Measurements from ENCODE around the gene CAMK1D.

The CAMK1D gene

DNA sequence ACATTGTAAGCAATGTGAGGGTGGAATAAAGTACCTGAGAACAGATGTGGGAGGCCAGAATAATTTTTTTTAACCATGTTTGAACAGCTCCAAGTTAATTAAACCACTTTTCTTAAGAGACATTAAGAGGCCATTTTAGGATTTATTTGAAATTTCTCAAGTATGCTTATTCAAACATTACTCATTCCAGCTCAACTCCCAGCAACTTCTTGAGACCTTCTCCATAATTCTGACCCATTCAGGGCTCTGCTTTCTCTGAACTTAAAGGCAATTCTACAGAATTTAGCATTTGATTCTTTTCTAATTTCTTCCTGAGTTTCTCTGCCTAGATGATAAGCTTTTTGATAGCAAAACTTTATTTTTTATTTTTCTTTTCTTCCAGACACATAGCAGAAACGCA, 314.5 kb downstream of the CAMK1D start:
- DNase-seq = no peak

DNA sequence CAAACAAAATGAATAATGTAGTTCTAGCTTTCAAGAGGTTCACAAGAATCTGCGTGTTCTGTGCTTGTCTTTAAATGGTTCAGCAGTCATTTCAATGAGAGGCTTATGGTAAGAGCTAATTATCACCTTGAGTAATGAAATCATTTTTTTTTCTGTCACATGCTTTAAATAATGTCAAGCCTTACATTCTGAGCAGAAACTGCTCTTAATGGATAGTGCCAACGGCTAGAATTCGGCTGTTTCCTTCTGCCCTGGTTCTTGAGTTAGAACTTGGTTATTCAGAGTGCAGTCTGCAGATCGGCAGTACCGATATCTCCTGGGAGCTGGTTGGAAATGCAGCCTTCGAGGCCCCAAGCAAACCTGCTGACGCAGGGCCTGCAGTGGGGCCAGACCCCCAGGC, 316.2 kb downstream of the CAMK1D start:
- DNase-seq = no peak

DNA sequence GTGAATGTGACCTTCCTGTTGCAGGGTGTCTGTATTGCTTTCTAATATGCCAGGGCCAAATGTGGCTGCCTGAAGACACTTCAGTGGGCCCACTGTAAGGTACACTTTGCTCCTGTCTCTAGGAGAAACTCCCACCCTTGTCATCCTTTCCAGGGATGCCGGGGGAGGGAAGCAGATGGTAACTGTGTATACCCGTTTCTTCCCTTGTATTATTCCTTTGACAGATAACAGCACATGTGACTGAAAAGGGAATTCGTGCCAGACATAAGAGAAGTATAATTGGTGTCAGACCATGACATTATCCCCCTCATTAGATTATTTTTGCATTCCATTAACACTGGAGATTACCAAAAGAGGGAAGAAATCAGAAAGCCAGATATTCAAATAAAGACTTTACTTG, 317.7 kb downstream of the CAMK1D start:
- no peak for DNase-seq

DNA sequence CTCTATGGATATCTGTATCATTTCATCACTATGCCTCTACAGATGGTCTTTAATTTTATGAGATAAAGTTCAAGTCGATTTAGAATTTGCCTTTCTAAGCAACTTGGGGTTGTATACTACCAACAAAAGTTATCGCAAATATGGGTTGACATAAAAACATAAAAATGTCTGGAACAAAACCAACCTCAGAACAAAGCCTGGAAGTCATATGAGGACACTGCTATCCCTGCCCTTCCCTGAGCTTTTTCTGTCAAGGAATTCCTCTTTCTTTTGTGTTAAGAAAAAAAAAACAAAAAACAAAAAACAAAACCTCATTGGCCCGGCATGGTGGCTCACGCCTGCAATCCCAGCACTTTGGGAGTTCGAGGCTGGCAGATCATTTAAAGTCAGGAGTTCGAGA, 319.3 kb downstream of the CAMK1D start:
- no peak for DNase-seq

DNA sequence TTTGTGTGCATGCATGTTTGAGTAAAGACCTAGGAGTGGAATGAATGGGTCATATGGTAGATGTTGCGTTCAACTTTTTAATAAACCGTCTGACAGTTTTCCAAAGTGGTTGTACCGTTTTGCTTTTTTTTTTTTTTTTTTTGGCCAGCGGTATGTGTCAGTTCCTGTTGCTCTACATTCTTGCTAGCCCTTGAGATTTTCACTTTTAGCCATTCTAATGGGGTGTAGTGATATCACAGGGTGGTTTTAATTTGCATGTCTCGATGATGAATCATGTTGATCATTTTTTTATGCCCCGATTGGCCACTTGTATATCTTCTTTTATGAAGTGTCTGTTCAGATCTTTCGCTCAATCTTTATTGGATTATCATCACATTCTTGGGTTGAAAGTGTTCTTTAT, 320.7 kb downstream of the CAMK1D start:
- DNase-seq = no peak

DNA sequence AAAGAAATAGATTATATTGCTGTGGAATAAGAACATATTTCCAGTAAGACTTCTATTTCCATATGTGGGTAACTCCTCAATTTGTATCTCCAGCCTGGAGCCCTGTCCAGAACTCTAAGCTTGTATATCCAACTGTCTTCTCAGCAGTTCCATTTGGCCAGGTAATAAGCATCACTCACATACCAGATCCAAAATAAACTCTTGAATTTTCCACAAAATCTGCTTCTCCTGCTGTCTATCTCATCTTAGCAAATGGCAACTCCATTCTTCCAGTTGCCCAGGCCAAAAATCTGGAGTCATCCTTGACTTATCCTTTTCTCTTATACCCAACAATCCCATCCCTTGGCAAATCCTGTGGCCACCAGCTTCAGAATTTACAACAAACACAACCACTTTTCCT, 325.8 kb downstream of the CAMK1D start:
- no peak for DNase-seq

DNA sequence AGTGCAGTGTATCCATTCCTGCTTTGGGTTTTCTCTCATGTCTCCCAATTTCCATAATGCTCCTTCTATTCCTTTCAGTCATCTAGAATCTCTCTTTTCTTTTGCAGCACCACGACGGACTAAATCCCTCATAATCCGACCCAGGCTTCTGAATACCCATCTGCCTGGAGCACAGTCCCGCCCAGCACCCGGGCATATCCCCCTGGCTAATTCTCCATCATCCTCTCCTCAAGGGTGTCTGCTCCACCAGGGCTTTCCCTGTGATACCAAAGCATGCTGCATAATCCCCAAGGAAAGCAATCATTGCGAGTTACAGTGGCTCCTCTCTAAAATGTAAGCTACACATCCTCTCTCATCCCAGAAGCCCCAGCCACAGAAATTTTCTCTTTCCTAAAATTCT, 330.3 kb downstream of the CAMK1D start:
- DNase-seq = no peak

DNA sequence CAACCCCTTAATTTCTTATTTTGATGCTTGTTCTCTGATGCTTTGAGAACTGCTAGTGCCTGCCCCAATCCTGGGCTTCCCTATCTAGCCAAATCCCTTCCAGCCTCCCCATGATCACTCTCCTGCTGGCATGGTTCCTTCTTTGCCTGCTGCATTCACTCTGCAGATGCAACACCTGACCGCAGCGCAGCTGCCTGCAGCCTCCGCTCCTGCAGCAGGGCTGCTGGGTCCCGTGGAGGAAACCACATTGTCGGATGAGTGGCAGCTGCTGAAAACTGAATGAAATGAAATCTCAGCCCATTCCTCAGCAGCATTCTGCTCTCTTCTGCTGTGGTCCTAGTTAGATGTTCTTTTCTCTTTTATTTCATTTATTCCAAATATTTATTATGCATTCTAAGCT, 331.9 kb downstream of the CAMK1D start:
- DNase-seq = no peak

DNA sequence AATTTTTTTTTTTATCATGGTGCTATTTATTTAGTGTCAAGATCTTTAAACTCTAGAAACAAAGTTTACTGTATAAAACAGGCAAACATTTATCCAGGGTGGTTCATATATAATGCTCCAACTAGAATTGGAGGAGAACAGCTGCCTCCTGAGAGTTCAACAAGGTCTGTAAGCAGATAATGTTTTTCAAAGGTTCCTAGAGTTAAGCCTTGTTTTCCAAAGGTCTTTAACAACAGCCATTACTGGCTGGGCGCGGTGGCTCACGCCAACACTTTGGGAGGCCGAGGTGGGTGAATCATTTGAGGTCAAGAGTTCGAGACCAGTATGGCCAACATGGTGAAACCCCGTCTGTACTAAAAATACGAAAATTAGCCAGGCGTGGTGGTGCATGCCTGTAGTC, 335.4 kb downstream of the CAMK1D start:
- DNase-seq = no peak

DNA sequence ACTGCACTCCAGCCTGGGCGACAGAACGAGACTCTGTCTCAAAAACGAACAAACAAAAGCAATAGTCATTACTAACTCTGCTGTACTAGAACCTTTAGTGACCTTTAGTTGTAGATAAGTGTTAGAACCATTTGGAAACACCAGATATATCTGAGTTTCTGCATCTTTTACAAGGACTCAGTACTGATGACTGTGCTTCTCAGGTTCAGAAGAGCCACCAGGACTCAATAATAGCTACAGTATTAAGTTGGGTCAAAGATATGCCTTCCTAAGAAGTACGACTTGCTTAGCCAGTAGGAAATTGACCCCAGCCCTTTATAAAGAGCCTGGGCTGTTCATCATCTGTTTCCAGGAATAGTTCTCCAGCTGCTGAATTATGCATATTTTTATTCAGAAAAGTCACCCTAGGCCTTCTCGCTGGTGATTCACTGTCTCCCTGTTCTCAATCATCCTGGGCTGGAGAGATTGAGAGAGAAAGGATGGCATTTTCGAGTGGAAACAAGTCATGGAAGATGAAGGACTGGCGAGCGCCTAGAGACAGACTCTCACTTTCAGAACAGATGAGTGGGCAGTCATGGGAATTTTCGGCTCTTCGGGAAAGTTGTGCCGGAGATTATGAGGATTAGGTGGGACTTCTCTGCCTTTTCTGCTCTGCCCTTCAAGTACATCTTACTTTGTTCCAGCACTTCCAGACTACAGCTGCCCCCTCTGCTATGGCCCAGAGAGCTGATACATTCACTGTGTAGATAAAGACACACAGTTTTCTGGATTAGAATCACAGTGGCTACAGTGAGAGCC, 336.1 kb downstream of the CAMK1D start:
- peak; percentile 29 for DNase-seq

DNA sequence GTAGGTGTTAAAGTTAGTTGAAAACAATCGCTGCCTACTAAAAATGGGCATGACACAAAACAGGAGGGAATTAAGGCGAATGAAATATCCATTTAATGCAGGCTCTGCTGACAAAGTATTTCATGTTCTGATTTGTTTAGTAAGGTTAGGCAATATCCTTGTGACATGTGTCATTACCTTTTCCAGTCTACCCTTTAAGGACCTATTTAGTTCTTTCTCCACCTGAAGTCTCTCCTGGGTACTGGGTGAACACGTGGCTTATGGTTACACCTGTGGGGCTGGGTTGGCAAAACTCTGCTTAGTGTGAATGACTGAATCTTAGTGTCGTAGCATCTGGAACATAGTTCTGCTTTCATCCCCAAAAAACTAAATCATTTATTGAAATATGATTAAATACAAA, 338.6 kb downstream of the CAMK1D start:
- DNase-seq = no peak

DNA sequence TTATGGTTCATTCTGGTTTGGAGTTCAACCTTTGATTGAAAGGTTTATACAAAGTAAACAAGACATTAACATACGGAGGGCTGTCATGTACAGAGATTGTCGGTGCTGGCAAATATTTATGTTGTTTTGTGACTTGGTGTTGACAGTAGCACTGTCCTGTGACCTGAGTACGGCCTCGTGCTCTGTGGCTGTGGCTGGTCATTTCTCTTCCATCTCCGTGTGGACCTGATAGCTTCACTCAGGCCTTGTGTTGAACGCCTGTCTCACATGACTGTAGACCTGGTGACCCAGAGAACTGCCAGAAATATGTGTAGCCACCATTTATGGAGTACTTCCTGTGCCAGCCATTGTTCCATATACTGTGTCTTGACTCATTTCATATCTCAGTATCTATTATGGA, 340.5 kb downstream of the CAMK1D start:
- no peak for DNase-seq

DNA sequence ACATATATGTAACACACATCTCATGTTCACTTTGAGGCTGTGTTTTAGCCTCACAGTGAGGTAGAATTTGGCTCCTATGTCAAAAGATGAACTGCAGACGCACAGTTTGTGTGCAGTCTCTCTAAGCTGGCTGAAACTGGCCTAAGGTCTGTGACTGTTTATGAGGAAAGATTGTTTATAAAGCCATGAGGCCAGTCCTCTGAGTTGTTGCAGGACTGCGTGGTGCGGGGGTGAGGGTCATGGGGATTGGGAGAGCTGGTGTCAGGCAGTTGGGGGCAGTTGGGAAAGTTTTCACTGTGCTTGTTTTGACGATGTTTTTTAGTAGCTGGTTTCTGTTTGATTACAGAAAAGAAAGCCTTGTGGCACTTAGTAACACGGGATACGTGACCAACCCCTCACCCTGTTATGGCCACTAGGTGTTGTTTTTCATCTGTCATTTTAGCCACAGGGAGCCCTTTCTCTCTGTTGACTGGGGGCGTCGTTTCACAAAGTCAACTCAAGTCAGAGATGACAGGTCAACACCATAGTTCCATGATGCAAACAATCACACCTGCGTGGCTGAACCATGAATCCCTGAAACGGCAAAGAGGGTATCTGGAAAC, 341.3 kb downstream of the CAMK1D start:
- no peak for DNase-seq

DNA sequence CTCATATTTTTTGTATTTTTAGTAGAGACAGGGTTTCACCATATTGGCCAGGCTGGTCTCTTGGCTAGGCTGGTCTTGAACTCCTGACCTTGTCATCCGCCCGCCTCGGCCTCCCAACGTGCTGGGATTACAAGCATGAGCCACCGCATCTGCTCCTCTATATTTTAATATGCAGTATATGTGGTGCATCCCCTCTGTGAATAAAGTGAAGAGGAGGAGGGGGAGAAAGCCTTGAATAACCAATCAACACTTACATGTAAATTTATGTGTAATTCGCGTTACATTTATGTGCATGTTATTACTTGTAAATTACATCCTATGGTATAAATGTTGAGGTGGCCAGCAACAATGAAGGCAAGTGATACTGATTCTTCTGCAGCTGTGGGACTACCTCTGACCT, 342.2 kb downstream of the CAMK1D start:
- no peak for DNase-seq

DNA sequence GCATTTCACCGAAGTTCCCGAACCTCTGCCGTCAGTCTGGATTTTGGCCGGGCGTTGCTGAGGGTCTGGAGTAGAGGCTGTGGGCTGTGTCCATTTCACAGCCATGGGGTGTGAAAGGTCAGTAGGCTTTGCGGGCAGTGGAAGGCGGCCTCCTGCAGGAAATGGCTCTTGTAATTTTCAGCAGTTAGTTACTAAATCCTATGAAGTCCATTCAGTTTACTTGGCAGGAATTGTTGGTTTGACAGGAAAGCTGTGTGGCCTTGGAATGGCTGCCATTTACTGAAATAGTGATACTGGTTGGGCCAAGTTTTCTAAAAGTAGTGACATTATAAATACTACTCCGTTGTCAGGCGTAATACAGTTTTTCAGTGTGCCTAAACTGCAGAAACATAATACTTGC, 348.4 kb downstream of the CAMK1D start:
- DNase-seq = no peak

DNA sequence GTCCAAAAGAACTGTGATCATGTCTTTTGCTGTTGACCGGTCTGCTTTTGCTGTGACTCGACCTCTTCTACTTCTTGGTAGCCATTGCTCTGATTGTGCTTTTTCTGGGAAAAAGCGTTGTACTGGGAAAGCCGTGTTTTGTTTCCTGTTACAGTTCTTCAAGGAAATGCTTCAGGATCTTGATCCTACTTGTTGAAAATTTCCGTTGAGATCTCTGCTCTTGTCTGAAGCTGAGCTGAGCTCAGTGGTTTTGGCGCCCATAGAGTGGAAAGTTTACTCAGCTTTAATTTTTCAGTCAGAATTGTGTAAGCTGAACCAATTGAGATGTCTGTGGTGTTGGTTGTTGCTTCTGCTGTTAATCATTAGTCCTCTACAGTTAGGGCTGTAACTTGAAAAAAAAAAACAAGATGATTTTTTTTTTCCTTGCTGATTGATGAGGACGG, 349.9 kb downstream of the CAMK1D start:
- no peak for DNase-seq

DNA sequence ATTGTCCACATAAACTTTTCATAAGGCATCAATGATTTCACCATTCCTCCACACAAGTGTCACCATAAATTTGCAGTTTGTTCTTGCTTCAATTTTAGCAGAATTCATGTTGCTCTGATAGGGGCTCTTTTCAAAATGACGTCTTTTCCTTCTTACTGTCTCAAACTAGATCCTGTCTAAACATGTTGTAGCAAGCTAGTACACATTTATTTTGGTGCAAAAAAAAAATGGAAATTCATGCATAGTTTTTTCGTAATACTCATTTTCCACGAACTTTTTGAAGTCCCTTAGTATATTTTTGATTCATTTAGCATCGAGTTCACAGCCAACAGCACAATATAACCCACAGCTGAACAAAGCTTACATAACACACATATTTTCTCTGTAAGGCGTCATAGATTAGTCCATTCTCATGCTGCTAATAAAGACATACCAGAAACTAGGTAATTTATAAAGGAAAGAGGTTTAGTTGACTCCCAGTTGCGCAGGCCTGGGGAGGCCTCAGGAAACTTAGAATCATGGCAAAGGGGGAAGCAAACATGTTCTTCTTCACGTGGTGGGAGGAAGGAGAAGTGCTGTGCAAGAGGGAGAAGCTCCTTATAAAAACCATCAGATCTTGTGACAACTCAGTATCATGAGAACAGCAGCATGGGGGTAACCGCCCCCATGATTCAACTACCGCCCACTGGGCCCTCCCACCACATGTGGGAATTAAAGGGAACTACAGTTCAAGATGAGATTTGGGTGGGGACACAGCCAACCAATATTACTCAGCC, 350.6 kb downstream of the CAMK1D start:
- DNase-seq = no peak

DNA sequence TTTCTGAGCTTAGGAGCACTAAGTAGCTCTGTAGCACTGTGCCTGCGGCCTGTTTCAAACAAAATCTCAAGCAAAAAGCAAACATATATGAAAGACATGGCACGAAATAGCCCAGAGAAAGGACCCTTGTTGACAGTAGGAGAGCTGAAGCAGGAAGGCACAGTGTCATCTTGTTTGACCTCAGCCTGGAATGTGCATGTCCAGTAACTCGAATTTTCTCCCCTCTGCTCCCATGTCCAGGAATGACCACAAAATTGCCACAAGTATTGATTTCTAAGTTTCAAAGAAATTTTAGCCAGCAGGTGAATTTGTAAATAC, 351.2 kb downstream of the CAMK1D start:
- no peak for DNase-seq

DNA sequence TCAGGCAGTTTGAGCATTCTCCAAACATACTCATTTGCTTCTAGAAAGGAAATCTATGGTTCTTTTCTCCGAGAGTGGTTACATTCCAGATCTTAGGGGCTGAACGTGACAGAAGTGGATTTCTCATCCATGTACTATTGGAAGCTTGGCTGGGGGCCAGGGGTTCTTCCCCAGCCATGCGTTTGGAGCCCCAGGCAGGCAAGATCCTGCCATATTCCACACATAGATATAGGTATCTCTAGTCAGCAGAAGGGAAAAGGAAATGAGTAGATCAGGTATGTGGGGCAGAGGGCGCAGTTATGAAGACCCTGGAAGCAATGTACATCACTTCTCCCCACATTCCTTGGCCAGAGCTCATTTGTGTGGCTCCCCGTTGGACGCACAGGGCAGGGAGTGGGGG, 352.3 kb downstream of the CAMK1D start:
- DNase-seq = no peak

DNA sequence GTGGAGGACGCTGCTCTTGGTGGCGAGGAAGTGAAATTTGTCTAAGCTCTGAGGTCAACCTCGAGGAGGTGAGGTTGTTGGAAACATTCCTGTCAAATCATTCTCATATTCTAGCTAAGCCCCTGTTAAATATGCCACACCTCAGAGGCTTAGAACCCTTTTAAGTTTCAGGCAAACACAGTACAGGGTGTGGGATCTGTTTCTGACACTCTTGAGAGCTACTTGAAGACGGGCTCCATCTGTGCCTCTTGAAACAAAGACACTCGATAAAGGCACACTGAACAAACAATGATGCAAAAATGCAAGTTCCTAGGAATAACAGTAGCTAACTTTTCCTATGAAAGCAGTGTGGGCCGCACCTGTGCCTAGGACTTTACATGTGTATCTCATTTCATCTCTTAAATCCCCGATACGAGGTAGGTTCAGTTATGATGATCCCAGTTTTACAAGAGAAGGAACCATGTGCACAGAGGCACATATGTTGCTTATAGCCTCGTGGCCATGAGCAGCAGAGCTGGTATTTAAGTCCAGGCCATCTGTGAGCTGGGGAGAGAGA, 352.9 kb downstream of the CAMK1D start:
- no peak for DNase-seq

DNA sequence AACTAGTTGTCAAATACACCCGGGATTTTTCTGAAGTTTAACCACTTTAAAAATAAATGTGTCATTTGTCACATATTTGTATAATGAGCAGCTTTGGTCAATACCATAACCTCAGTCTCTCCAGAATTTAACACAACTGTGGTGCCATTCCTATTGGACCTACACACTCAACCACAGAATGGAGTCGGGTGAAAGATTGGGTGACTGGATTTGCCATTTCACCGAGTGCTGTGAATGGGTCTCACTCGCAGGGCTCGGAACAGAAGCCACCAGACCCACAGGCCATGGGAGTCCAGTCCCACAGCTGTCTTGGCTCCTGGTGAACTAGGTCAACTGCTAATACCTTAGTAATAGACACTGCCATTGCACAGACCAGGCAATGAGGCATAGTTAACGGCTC, 353.8 kb downstream of the CAMK1D start:
- no peak for DNase-seq

DNA sequence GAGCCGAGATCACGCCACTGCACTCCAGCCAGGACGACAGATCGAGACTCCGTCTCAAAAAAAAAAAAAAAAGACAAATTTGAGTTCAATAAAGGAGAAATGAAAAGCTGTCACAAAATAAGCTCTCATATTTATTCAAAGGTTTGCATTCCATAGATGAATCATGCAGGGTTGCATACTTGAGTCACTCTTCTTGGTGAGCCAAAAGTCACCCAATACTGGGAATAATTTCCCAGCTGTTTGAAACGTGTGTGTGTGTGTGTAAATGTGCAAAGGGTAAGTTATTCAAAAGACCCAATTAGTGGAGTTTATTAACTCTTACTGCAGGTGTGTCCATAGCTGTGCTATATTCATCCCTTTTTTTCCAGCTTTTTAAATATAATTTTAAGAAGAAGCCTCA, 354.5 kb downstream of the CAMK1D start:
- DNase-seq = peak; percentile 32

DNA sequence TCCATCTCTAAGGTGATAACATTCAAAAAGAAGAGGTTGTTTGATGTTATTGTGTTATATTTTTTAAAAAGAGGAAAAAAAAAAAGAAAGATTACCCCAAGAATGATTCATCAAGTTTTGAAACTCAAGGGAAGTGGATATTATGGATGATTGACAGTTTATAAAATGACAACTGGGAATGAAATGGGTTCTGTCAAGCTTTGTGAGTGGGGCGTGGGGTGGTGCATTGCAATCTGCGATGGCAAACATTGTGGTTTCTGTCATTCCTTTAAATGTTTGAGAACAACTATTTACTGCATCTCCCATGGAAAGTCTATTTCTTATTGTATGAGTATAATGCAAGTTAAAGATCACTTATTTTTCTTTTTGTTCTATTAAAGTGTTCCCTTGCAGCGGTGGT, 355.1 kb downstream of the CAMK1D start:
- no peak for DNase-seq

DNA sequence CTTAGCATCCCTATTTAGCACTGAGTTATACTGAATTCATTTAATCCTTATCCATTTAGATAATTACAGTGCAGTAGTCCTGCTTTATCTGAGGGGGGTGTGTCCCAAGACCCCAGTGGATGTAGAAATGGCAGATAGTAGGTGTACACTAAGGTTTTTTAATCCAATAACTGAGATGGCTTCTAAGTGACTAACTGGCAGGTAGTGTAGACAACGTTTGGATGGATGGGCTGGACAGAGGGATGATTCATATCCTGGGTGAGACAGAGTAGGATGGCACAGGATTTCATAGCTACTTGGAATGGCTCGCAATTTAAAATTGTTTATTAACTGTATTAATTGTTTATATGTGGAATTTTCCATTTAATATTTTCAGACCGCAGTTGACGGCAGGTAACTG, 356.6 kb downstream of the CAMK1D start:
- no peak for DNase-seq

Data from amniotic stem cell (primary cell).